H1 (cell line): ENCODE measurements around the gene WDR93. TPM values are rescaled to one million over a fixed set of nuclear protein-coding genes. Genes with fewer than 3 reads are reported as not detected.

Experiments
- CTCF ChIA-PET: fragments of 300-600 bp; sonication (Branson Sonifier 250); formaldehyde crosslinking; loops from one replicate; lab custom pipeline; 2021; ENCODE audit not compliant: partially characterized antibody; lab: Charles Lee
- POLR2A ChIA-PET: fragments of 300-600 bp; sonication (Branson Sonifier 250); formaldehyde crosslinking; loops from one replicate; lab custom pipeline; 2021; ENCODE audit warnings: inconsistent platforms; ENCODE audit not compliant: partially characterized antibody; lab: Charles Lee
- DNase-seq, 2 experiments: peaks; one replicate each; pipeline versions ENCODE4 v3.0.0 to v3.0.0-alpha.2; 2010 to 2022; ENCODE audit warnings: low spot score in 2 of 2, low read depth in 1 of 2, mixed read lengths in 1 of 2
- FAIRE-seq: peaks from 2 replicates; lab custom pipeline; 2011; peaks lifted over from hg19 to GRCh38; lab: Jason Lieb, UNC
- H2AFZ ChIP-seq: 2 replicates; pipeline ENCODE4 v1.8.1; 2012; ENCODE audit warnings: low read length, inconsistent platforms
- H2AK5ac ChIP-seq: 2 replicates; pipeline ENCODE4 v1.6.1; 2013; ENCODE audit warnings: low read depth, low read length
- H2BK120ac ChIP-seq: replicated peaks from 2 replicates; pipeline ENCODE3; 2013; ENCODE audit warnings: low read depth, low read length, inconsistent platforms
- H2BK12ac ChIP-seq: 2 replicates; pipeline ENCODE4 v1.6.1; 2013; ENCODE audit warnings: low read depth, low read length
- H2BK15ac ChIP-seq: 2 replicates; pipeline ENCODE4 v1.6.1; 2013; ENCODE audit warnings: low read length
- H2BK20ac ChIP-seq: 2 replicates; pipeline ENCODE4 v1.6.1; 2013; ENCODE audit warnings: low read length
- H2BK5ac ChIP-seq: 2 replicates; pipeline ENCODE4 v1.6.1; 2013; ENCODE audit warnings: low read depth, low read length
- H3K14ac ChIP-seq: 2 replicates; pipeline ENCODE4 v1.6.1; 2013; ENCODE audit warnings: inconsistent platforms; ENCODE audit not compliant: insufficient read length
- H3K18ac ChIP-seq: 2 replicates; pipeline ENCODE4 v1.6.1; 2013; ENCODE audit warnings: low read length; ENCODE audit errors: extremely low read depth
- H3K23ac ChIP-seq: 2 replicates; pipeline ENCODE4 v1.6.1; 2013; ENCODE audit warnings: inconsistent platforms; ENCODE audit not compliant: insufficient read length
- H3K23me2 ChIP-seq: 2 replicates; pipeline ENCODE4 v1.6.1; 2013; ENCODE audit warnings: low read depth, low read length
- H3K27ac ChIP-seq: 2 replicates; pipeline ENCODE4 v1.6.1; 2011; ENCODE audit warnings: low read depth, low read length, inconsistent platforms
- H3K27me3 ChIP-seq, 4 experiments: replicated peaks in 1 of 4; 1 replicate in 1 of 4; 2 replicates in 3 of 4; pipeline versions ENCODE4 v1.6.1 to v1.8.1; 2011 to 2013; ENCODE audit warnings: low read length in 3 of 4, mild to moderate bottlenecking in 3 of 4, inconsistent platforms in 2 of 4, mixed read lengths in 2 of 4, moderate library complexity in 1 of 4; ENCODE audit not compliant: control insufficient read depth in 3 of 4, insufficient read depth in 3 of 4; ENCODE audit errors: extremely low read depth in 1 of 4
- H3K36me3 ChIP-seq, 4 experiments: 2 replicates each; pipeline versions ENCODE4 v1.6.1 to v1.8.1; 2011 to 2013; ENCODE audit warnings: mild to moderate bottlenecking in 4 of 4, low read length in 3 of 4, moderate library complexity in 2 of 4, control low read depth in 1 of 4, inconsistent platforms in 1 of 4; ENCODE audit not compliant: insufficient read depth in 4 of 4, control insufficient read depth in 2 of 4
- H3K4ac ChIP-seq: replicated peaks from 2 replicates; pipeline ENCODE3; 2013; ENCODE audit warnings: low read length, low read depth, mixed read lengths, inconsistent platforms; ENCODE audit not compliant: insufficient read length
- H3K4me1 ChIP-seq, 4 experiments: replicated peaks in 1 of 4; 1 replicate in 1 of 4; 2 replicates in 3 of 4; pipeline versions ENCODE4 v1.6.1 to v1.8.1; 2011 to 2013; ENCODE audit warnings: low read length in 3 of 4, inconsistent platforms in 2 of 4, mixed read lengths in 1 of 4; ENCODE audit not compliant: insufficient read depth in 4 of 4, control insufficient read depth in 3 of 4
- H3K4me2 ChIP-seq, 2 experiments: 2 replicates each; pipeline versions ENCODE4 v1.6.1 to v1.8.1; 2011 to 2013; ENCODE audit warnings: low read depth in 2 of 2, low read length in 2 of 2, control low read depth in 1 of 2, inconsistent platforms in 1 of 2, mild to moderate bottlenecking in 1 of 2; ENCODE audit not compliant: insufficient read depth in 1 of 2
- H3K4me3 ChIP-seq, 4 experiments: fragments of 200-600, 300-600 bp in 1 of 4; sonication (generic), shearing (Covaris generic), sonication (Bioruptor Twin) in 1 of 4; 2 replicates each; pipeline versions ENCODE4 v1.5.1 to v1.8.1; 2011 to 2016; ENCODE audit warnings: low read length in 4 of 4, low read depth in 3 of 4, control low read depth in 2 of 4, inconsistent platforms in 2 of 4, mild to moderate bottlenecking in 2 of 4, mixed read lengths in 1 of 4, moderate library complexity in 1 of 4; ENCODE audit not compliant: insufficient read depth in 2 of 4; ENCODE audit errors: extremely low read depth in 1 of 4
- H3K56ac ChIP-seq: replicated peaks from 2 replicates; pipeline ENCODE3; 2013; ENCODE audit warnings: low read depth, mild to moderate bottlenecking, mixed read lengths, low read length, inconsistent platforms; ENCODE audit not compliant: insufficient read length
- H3K79me1 ChIP-seq: 2 replicates; pipeline ENCODE4 v1.6.1; 2013; ENCODE audit warnings: low read depth, low read length, control low read depth
- H3K79me2 ChIP-seq, 2 experiments: 2 replicates each; pipeline versions ENCODE4 v1.6.1 to v1.8.1; 2012 to 2013; ENCODE audit warnings: low read length in 2 of 2, mild to moderate bottlenecking in 2 of 2, inconsistent platforms in 1 of 2; ENCODE audit not compliant: insufficient read depth in 2 of 2, control insufficient read depth in 1 of 2
- H3K9ac ChIP-seq, 4 experiments: replicated peaks in 1 of 4; 1 replicate in 1 of 4; 2 replicates in 3 of 4; pipeline versions ENCODE4 v1.6.1 to v1.8.1; 2011 to 2013; ENCODE audit warnings: low read depth in 3 of 4, low read length in 3 of 4, control low read depth in 2 of 4, mild to moderate bottlenecking in 2 of 4, moderate library complexity in 2 of 4, inconsistent platforms in 1 of 4; ENCODE audit errors: extremely low read depth in 1 of 4
- H3K9me3 ChIP-seq, 2 experiments: 2 replicates each; pipeline versions ENCODE4 v1.6.1 to v1.8.1; 2012 to 2013; ENCODE audit warnings: mild to moderate bottlenecking in 2 of 2, moderate library complexity in 2 of 2, control low read depth in 1 of 2, inconsistent platforms in 1 of 2, low read depth in 1 of 2, low read length in 1 of 2, mixed read lengths in 1 of 2; ENCODE audit not compliant: insufficient read depth in 2 of 2
- H4K20me1 ChIP-seq, 2 experiments: replicated peaks in 1 of 2; 2 replicates each; pipeline versions ENCODE3 to v1.8.1; 2011 to 2013; ENCODE audit warnings: inconsistent platforms in 2 of 2, low read length in 2 of 2, mild to moderate bottlenecking in 1 of 2; ENCODE audit not compliant: insufficient read depth in 2 of 2, control insufficient read depth in 1 of 2
- H4K5ac ChIP-seq: 2 replicates; pipeline ENCODE4 v1.6.1; 2013; ENCODE audit warnings: low read length, low read depth, mixed read lengths, inconsistent platforms; ENCODE audit not compliant: insufficient read length
- H4K8ac ChIP-seq: 2 replicates; pipeline ENCODE4 v1.8.0; 2013; ENCODE audit warnings: mild to moderate bottlenecking, moderate library complexity, low read length, inconsistent platforms; ENCODE audit not compliant: insufficient read depth; ENCODE audit errors: extremely low read depth
- H4K91ac ChIP-seq: replicated peaks from 2 replicates; pipeline ENCODE3; 2013; ENCODE audit warnings: low read length, mixed read lengths, inconsistent platforms; ENCODE audit not compliant: insufficient read length
- BACH1 ChIP-seq: IDR thresholded peaks from 2 replicates; pipeline ENCODE4 v1.6.1; 2012; ENCODE audit warnings: low read length, improper control_type of control experiment
- MAFK ChIP-seq: IDR thresholded peaks from 2 replicates; pipeline ENCODE4 v1.6.1; 2012; ENCODE audit warnings: low read depth, mild to moderate bottlenecking, improper control_type of control experiment, low read length
- RNF2 ChIP-seq: fragments of 200-900, 300-1000 bp; sonication (generic); IDR thresholded peaks from 2 replicates; pipeline ENCODE4 v1.7.1; 2016; ENCODE audit warnings: borderline replicate concordance, low read depth, mild to moderate bottlenecking, antibody characterized with exemption, low read length; ENCODE audit not compliant: poor library complexity, severe bottlenecking; ENCODE audit errors: missing control alignments
- SAP30 ChIP-seq: fragments of 300-600 bp; sonication (generic); IDR thresholded peaks from 2 replicates; pipeline ENCODE4 v1.7.1; 2012; ENCODE audit warnings: low read length, moderate library complexity, mild to moderate bottlenecking, inconsistent platforms; ENCODE audit not compliant: insufficient read depth, insufficient replicate concordance
- TAF1 ChIP-seq: IDR thresholded peaks from 2 replicates; pipeline ENCODE4 v1.6.1; 2011; ENCODE audit warnings: mild to moderate bottlenecking, low read depth, low read length
- WGBS, 2 experiments: shearing (Covaris generic) in 1 of 2; methylation state at CpG; one replicate each; pipeline versions ENCODE4 v1.1.6 to v1.1.7; 2013 to 2015; ENCODE audit warnings: low lambda C conversion rate in 2 of 2, mixed read lengths in 2 of 2, inconsistent platforms in 1 of 2, low coverage in 1 of 2, missing lambda C conversion rate in 1 of 2; ENCODE audit not compliant: insufficient replicate concordance in 2 of 2, insufficient coverage in 1 of 2, insufficient read length in 1 of 2; ENCODE audit errors: extremely low coverage in 1 of 2, missing lambda C conversion rate in 1 of 2; 5-methylcytosine and 5-hydroxymethylcytosine counted together
- polyA plus RNA-seq, 7 experiments: library from polyadenylated mRNA; depleted of rRNA in 3 of 7; stranded (reverse) in 5 of 7; unstranded in 2 of 7; fragments of >200 nt in 5 of 7; fragments of 200-250 nt in 2 of 7; gene quantifications; 1 replicate in 5 of 7; 2 replicates in 1 of 7; 4 replicates in 1 of 7; pipeline versions ENCODE4 v1.2.1 to v1.2.3, GENCODE V29; 2011 to 2013; ENCODE audit warnings: missing spikeins in 2 of 7, mixed read lengths in 2 of 7
- total RNA-seq: library from RNA; stranded (reverse); fragmentation: NEBNext Ultra II Directional; extraction: Animal tissue kit (Norgen Biotek cat#: 25700); gene quantifications from 2 replicates; pipeline ENCODE4 v1.2.1, GENCODE V29; 2021
- TF ChIP-seq, protein P1 (sequence below): IDR thresholded peaks from 2 replicates; pipeline ENCODE4 v1.6.1; 2012; ENCODE audit warnings: inconsistent platforms

Gene WDR93
- total and polyA plus RNA-seq, 2 of the 8 experiments (the other 6 are each of a cell fraction or from before 2014, with no cell fraction given), result 0.03 TPM; not detected in 1

DNA sequence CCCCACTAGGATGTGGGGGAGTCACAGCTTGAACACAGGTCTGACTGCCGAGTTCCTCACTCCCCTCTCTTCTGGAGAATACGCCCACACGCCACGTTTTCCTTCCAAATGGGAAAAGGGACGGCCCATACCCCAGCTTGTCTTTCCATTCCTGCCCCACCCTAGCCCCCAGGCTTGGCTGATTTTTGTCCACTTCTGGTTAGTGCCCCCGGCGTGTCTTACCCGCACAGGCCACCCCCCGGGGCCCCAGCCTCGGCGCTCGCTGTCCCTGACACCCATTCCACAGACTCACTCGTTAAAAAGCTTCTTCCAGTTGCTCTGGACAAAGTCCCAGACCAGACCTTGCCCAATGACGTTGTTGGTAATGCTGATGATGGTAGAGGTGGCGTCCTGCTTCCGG is 100.0 kb downstream of the WDR93 start:
- Histone ChIP-seq H3K79me1 (no peaks in the 10 kb centered on the region), H4K91ac (no peak overlapping the region), H2BK15ac (no peak overlapping the region), H3K18ac (no peak overlapping the region), H3K4me2 (no peak overlapping the region), H3K9me3 (peaks cover 0 to 3% of the 10 kb centered on the region in 2 experiments; a peak in 2 of 4 replicates), H3K14ac (no peak overlapping the region), H2AK5ac (no peak overlapping the region), H3K56ac (no peak overlapping the region), H4K20me1 (no peaks in the 10 kb centered on the region), H3K4me1 (no peaks in the 10 kb centered on the region), H3K36me3 (no peaks in the 10 kb centered on the region), H3K79me2 (no peaks in the 10 kb centered on the region), H2BK5ac (no peak overlapping the region), H3K27me3 (no peaks in the 10 kb centered on the region; a peak in 1 of 7 replicates), H3K9ac (no peak overlapping the region), H3K4ac (no peak overlapping the region), H3K23ac (no peak overlapping the region), H2AFZ (no peak overlapping the region), H3K27ac (no peak overlapping the region), H2BK12ac (no peak overlapping the region), H2BK20ac (no peak overlapping the region), H3K23me2 (no peaks in the 10 kb centered on the region), H3K4me3 (no peak overlapping the region), H2BK120ac (no peak overlapping the region), H4K5ac (no peak overlapping the region), H4K8ac (no peak overlapping the region)
- DNase-seq, result no peak
- POLR2A ChIA-PET, result no interaction called here
- TF ChIP-seq RNF2, result no peak
- TF ChIP-seq, protein P1, sequence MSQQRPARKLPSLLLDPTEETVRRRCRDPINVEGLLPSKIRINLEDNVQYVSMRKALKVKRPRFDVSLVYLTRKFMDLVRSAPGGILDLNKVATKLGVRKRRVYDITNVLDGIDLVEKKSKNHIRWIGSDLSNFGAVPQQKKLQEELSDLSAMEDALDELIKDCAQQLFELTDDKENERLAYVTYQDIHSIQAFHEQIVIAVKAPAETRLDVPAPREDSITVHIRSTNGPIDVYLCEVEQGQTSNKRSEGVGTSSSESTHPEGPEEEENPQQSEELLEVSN, result no peak
- TF ChIP-seq MAFK, result no peak
- no peak for TF ChIP-seq SAP30
- no peak for TF ChIP-seq BACH1
- TF ChIP-seq TAF1, result no peak
- WGBS, 2 experiments, result 88% methylated on average over 13 of the region's 16 CpGs; no CpG with 5 or more reads in 1 of the 2 experiments
- no peak for FAIRE-seq
- CTCF ChIA-PET, result interaction anchor here (0.5 to 2.9 kb wide), 8 partner anchors 8 to 175 kb away, joined by 3 to 7 read pairs (median 4); no protein-coding TSS in a partner anchor
